GM12874 (cell line): ENCODE data around the gene DMD.

Experiments
- TF ChIP-seq, protein P1 (sequence below): IDR thresholded peaks from 2 replicates; pipeline ENCODE4 v1.5.1; 2011; ENCODE audit warnings: low read depth, mild to moderate bottlenecking, control low read depth, low read length, moderate library complexity; ENCODE audit not compliant: insufficient read depth

Gene DMD

DNA sequence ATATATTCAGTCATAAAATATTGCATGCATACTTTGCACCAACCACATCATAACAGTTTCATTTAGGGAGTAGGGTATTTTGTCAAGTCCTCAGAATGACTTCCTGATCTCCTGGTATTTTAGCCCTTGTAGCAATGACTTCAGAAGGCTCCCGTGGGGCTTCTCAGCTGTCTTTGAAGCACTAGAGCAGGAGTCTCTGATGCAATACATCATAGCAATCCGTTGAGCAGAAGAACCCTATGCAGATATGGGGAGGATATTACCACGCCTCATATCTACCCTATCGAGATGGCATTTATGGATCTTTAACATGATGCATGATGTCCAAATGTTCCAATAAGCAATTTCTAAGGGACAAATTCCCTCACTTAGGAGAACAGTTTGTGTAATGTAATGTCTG lies 1765.8 kb downstream of the DMD start:
- TF ChIP-seq, protein P1, sequence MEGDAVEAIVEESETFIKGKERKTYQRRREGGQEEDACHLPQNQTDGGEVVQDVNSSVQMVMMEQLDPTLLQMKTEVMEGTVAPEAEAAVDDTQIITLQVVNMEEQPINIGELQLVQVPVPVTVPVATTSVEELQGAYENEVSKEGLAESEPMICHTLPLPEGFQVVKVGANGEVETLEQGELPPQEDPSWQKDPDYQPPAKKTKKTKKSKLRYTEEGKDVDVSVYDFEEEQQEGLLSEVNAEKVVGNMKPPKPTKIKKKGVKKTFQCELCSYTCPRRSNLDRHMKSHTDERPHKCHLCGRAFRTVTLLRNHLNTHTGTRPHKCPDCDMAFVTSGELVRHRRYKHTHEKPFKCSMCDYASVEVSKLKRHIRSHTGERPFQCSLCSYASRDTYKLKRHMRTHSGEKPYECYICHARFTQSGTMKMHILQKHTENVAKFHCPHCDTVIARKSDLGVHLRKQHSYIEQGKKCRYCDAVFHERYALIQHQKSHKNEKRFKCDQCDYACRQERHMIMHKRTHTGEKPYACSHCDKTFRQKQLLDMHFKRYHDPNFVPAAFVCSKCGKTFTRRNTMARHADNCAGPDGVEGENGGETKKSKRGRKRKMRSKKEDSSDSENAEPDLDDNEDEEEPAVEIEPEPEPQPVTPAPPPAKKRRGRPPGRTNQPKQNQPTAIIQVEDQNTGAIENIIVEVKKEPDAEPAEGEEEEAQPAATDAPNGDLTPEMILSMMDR, result no peak

DNA sequence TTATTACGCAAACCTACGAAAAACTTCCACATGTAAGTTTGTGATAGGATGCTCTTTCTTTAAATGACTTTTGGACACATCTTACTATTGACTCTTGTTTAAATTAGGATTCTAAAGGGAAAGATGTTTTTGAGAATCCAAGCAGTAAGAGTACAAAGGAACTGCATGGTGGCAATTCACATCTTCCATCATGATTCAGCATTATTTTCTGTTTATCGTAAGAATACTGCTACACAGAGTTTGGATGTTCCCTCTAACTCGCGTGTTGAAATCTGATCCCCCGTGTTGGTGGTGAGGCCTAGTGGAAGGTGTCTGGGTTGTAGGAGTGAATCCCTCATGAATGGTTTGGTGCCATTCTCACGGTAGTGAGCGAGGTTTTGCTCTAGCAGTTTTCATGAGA lies 1767.7 kb downstream of the DMD start:
- TF ChIP-seq, protein P1, result no peak

DNA sequence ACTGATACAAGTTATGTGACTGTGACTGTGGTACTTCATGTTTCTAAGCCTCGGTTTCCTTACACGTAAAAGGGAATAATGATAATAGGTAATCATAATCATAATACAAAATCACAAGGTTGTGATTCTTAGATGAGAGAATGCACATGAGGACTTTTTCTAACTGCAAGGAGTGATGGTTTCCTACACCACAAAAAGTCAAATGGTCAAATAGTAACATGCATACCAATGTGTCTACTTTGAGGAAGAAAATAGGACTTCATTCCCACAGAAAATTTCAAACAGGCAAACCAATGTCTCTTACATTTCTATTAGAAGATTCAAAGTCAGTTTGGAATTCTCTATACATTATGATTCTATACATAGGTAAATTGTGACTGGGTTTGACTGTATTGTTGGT lies 1770.8 kb downstream of the DMD start:
- TF ChIP-seq, protein P1, result no peak

DNA sequence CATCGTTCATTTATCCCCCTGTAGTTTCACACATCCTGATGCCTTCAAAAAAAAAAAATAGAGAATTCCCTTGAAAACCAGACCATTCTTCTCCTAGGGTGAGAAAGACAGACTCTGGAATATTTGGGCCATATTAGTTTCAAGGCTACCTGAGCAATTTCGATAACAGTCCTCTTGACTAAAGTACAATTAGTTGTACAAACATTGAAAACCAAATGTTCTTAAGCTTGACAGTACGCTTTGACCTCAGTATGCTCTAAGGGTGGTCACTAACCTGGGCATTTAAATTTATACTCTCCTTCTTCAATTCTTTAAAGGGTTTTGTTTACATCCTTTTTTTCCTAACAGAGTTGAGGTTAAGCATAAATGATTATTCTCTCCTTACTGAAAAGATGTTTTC lies 1774.9 kb downstream of the DMD start:
- TF ChIP-seq, protein P1, result no peak

DNA sequence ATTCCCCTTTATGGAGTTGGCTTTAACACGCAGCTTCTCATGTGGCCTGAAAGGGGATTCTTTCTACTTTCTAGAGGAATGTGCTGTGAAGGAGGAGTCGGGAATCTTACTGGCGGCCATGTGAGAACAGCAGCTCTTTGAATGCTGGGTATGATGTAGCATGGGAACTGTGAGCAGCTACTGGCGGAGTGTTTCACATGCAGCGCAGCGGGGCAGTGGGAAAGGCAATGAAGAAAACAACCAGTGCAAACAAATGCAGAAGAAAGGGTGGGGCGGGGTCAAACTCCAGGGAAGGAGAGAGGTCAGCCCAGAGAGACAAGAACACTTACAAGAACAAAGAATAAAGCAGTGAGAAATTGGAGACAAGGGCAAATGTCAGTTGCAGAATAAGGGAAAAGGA lies 1775.8 kb downstream of the DMD start:
- TF ChIP-seq, protein P1, result no peak

DNA sequence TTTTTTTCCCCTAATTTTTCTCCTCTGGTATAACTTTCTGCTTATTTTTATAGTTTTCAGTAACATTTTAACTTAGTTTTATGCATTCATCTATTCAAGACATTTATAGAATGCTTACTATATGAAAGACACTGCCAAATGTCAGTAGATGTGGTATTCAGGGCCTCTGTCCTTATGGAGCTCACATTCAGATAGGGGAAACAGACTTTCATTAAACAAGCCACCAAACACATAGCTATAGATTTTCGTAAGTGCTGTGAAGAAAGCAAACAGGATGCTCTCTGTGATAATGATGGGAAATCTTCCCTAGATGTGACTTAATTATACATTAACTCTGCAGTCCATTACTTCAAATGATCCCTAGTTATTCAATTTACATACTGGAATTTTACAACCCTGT lies 1777.5 kb downstream of the DMD start:
- TF ChIP-seq, protein P1, result no peak

DNA sequence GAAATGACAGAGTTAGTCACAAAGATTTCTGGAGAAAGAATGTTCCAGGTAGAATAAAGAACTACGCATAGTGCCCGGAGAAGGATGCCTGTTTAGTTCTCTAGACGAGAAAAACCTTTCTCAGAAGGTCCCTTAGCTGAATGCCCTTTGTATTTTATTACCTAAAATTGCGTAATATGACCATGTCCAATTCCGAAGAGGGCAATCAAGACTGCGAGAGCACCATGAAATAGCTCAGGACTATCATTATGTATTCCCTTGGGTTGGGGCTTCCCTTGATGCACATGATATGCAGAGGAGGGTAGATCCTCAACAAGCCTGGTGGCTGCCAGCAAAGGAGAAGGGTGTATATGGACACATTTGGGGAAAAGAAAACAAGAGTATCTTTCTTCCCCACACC lies 1781.4 kb downstream of the DMD start:
- TF ChIP-seq, protein P1, result no peak
